GM12801 (cell line): ENCODE measurements around the gene SBNO2.

Source experiments
- TF ChIP-seq, protein P1 (sequence below): IDR thresholded peaks from one replicate; pipeline ENCODE4 v1.5.1; 2011; ENCODE audit warnings: control low read depth; ENCODE audit not compliant: insufficient read length; ENCODE audit errors: extremely low read depth

Gene SBNO2

DNA sequence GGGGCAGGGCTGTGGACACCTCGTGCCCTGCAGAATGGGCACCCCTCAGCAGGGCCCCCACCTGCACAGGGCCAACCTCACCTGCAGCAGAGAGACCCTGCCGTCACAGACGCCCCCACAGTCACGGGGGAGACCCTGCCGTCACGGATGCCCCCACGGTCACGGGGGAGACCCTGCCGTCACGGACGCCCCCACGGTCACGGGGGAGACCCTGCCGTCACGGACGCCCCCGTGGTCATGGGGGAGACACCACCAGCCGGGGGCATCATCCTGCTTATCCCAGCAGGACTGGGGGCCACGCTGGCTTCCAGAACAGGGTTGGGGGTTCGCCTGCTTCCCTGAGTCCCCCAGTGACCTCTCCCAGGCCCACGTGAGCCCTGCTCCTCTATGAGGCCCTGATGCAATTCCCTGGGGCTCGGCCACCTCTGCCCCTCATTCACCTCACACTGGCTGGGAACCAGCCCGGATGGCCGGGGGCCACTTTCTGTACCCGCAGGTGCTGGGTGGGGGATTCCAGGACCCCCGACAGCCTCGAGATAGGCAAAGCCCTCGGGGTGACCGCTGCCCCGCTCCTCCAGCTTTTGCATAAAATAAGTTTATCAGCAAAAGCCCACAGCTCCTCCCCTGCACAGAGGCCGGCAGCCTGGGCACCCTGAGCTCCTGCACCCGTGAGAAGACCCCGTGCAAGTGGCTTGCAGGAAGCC is 23.6 kb downstream of the SBNO2 start:
- TF ChIP-seq, protein P1, sequence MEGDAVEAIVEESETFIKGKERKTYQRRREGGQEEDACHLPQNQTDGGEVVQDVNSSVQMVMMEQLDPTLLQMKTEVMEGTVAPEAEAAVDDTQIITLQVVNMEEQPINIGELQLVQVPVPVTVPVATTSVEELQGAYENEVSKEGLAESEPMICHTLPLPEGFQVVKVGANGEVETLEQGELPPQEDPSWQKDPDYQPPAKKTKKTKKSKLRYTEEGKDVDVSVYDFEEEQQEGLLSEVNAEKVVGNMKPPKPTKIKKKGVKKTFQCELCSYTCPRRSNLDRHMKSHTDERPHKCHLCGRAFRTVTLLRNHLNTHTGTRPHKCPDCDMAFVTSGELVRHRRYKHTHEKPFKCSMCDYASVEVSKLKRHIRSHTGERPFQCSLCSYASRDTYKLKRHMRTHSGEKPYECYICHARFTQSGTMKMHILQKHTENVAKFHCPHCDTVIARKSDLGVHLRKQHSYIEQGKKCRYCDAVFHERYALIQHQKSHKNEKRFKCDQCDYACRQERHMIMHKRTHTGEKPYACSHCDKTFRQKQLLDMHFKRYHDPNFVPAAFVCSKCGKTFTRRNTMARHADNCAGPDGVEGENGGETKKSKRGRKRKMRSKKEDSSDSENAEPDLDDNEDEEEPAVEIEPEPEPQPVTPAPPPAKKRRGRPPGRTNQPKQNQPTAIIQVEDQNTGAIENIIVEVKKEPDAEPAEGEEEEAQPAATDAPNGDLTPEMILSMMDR: no peak

DNA sequence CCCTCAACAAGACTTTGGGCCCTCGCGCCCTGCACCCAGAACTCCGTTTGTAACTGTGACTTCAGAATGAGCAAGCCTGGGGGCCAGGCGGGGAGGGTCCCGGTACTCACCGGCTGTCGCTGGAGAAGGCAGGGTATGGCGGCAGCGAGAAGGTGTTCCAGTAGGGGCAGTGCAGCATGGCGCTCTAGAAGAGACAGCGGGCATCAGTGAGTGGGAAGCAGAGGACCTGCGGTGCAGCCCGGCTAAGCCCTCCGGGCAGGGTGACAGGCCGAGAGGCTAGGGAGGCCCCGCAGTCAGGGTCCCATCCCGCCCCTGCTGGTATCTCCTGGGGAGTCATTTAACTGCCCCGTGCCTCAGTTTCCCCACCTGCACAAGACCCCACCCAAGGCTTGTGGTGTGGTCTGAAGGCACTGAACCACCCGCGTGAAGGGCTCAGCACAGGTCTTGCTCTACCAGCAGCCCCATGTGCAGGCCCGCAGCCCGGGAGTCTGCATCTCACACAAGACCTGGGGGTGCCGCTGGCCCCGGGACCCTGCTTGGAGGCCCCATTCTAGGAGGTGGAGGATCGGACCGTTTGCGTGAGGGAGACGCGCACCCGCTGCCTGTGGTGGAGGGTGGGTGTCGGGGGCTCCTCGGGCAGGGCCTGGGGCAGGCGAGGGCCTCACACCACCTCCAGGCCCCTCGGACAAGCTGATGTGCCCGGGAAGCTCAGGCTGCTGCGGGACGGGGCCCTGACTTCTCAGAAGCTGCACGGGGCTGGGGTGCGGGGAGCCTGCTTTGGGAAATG is 24.6 kb downstream of the SBNO2 start:
- TF ChIP-seq, protein P1: no peak

DNA sequence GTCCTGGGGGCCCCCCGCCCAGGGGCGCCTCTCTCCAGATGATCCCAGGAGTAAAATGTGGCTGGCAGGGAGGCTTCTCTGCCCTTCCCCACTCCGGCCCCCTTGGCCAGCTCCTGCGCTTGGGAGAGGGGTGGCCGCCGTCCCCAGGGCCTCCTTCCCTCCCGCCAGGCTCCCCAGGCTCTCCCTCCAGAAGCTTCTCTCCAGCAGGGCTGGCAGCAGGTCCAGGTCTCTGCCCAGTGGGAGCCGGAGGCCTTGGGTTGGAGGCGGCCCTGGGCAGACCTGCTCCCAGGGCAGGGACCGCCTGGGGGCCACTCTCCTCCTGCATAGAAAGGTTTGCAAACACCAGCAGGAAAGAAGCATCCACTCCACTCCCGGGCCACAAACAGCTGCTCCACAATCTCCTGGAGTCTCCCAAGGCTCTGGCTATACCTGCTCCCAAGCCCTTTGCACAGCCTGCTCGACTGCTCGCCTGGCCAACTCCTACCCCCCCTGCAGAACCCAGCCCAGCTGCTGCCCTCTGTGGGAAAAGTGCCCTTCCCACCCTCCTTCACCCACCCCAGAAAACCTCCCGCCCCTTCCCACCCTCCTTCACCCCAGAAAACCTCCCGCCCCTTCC is 26.0 kb downstream of the SBNO2 start:
- TF ChIP-seq, protein P1: no peak

DNA sequence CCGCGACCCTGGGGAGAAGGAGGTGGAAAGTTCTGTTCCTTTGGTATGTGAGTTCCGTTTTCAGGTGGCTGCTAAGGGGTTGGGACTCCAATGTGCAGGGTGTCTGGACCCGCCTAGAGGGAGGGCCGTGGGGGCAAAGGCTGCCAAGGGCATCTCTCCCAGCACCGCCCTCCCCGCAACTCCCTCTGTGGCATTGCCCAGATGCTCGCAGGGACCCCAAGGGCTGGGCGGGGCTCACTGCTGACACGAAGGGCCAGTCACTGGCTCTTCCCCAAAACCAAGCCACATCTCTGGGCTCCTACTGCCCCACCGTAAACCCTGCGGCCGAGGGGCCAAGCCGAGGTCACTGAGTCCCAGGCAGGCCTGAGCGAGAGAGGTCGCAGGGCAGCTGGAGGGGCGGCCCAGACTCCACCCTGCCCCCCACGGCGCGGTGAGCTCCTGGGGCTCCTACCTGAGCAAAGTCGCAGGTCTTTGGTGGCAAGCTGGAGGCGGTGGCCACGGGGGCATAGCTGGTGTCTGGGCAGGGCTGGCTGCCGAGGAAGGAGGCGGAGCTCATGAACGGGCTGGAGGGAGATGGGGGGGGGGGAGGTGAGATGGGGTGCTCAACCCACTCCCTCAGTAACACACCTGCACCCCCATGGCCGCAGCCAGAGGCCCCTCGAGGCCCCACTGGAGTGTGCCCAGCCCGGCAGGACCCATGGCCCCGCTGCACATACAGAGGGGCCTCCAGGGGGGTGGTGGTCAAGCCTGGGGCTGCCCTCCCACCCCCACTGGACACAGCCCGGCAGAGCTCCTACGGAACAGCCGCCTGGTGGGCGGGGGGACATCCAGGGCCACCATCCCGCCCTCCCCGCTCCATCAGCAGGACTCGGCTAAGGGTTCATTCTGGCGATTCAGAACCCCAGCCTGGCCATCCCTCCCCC is 26.9 kb downstream of the SBNO2 start:
- TF ChIP-seq, protein P1: no peak

DNA sequence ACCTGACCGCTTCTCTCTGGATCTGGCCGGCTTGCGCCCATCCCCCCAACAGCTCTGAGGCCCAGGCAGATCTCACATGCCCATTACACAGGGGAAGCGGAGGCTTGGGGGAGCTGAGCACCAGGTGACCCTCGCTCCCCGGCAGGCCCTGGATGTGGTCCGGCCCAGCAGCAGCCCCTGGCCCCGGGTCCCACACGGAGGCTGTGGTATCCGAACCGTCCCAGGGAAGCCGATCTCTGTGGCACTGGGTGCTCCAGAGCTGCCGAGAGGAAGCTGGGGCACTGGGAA is 27.7 kb downstream of the SBNO2 start:
- TF ChIP-seq, protein P1: no peak

DNA sequence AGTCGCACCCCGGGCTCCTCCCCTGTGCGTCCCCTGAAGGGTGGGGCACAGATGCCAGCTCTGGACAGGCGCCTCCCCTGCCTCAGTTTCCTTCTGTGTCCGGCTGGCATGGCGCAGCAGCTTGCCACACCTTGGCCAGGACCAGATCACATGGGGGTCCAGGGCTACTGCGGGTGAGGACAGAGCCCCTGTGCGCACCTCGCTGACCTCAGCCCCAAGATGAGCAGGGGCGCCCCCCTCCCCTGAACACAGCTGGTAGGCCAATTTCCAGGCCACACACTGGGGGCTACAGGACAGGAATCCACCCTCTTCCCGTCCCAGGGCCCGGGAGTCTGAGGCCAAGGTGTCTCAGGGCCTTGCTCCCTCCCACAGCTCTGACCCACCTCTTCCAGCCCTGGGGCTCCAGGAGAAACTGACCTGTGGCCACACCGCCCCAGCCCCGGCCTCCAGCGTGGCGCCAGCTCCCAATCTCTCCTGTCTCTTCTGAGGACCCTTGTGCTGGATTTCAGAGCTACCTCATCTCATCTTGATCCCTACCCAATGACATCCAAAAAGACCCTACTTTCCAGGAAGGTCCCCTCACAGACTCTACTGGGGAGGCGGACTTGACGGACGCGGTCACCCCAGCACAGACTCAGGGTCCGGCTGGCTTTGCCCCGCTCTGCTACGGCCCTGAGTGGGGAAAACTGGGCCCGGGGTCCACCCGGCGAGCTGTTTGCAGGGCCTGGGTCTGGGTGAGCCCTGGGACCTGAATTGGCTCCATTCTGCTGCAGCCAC is 28.2 kb downstream of the SBNO2 start:
- TF ChIP-seq, protein P1: no peak
